Renal cortical epithelial cell (primary cell): ENCODE results near the gene PRR23E. TPM values are rescaled to one million over a fixed set of nuclear protein-coding genes. Genes with fewer than 3 reads are reported as not detected.

ENCODE experiments used
- DNase-seq: peaks from one replicate; pipeline ENCODE4 v3.0.0-alpha.2; 2011; ENCODE audit warnings: low read depth
- total RNA-seq: library from RNA; depleted of rRNA; stranded (reverse); fragments of >200 nt; gene quantifications from 2 replicates; pipeline ENCODE4 v1.2.3, GENCODE V29; 2014

PRR23E gene
- total RNA-seq, 1 donor from 2014 or later: not detected

GRCh38 chr3:127208483-127209100 is 15.7 kb downstream of the PRR23E start:
- DNase-seq: no peak

GRCh38 chr3:127209155-127209839 is 16.4 kb downstream of the PRR23E start:
- DNase-seq: no peak

GRCh38 chr3:127209840-127210653 is 17.1 kb downstream of the PRR23E start:
- DNase-seq: no peak

GRCh38 chr3:127210654-127210943 is 17.7 kb downstream of the PRR23E start:
- DNase-seq: no peak

GRCh38 chr3:127211118-127212060 is 18.5 kb downstream of the PRR23E start:
- DNase-seq: no peak

- no peak for DNase-seq
Measured at GRCh38 chr3:127212231-127212630, 19.3 kb downstream of the PRR23E start.

- no peak for DNase-seq
Measured at GRCh38 chr3:127212711-127213110, 19.8 kb downstream of the PRR23E start.

- no peak for DNase-seq
Measured at GRCh38 chr3:127213381-127213918, 20.5 kb downstream of the PRR23E start.

GRCh38 chr3:127214975-127215374 is 22.0 kb downstream of the PRR23E start:
- DNase-seq: peak; percentile 79

GRCh38 chr3:127215714-127216414 is 22.9 kb downstream of the PRR23E start:
- DNase-seq: no peak

- DNase-seq: no peak
Measured at GRCh38 chr3:127216415-127217261, 23.7 kb downstream of the PRR23E start.

- DNase-seq: peak; percentile 85
Measured at GRCh38 chr3:127217596-127218453, 24.9 kb downstream of the PRR23E start.

GRCh38 chr3:127218454-127218922 is 25.6 kb downstream of the PRR23E start:
- DNase-seq: no peak

GRCh38 chr3:127220497-127220896 is 27.6 kb downstream of the PRR23E start:
- DNase-seq: no peak

GRCh38 chr3:127221037-127221436 is 28.1 kb downstream of the PRR23E start:
- no peak for DNase-seq

GRCh38 chr3:127221446-127222035 is 28.6 kb downstream of the PRR23E start:
- peak; percentile 27 for DNase-seq

- DNase-seq: no peak
Measured at GRCh38 chr3:127222163-127222562, 29.2 kb downstream of the PRR23E start.

GRCh38 chr3:127222664-127223063 is 29.7 kb downstream of the PRR23E start:
- DNase-seq: no peak
